SK-N-SH (cell line): Measurements from ENCODE around the gene CLPTM1L. TPM values are rescaled to one million over a fixed set of nuclear protein-coding genes. Genes with fewer than 3 reads are reported as not detected.

Experiments
- CTCF ChIA-PET: fragments of 300-600, 350-600 bp; formaldehyde crosslinking; extraction: SDS; loops from one replicate; lab custom pipeline; 2021; lab: Yijun Ruan, JAX
- POLR2A ChIA-PET: fragments of 350-600 bp; sonication (Branson Sonifier 250); formaldehyde crosslinking; extraction: SDS; loops from one replicate; lab custom pipeline; 2020; ENCODE audit warnings: antibody characterized with exemption, inconsistent platforms; lab: Yijun Ruan, JAX
- DNase-seq: peaks from one replicate; pipeline ENCODE4 v3.0.0; 2012
- H2AFZ ChIP-seq: fragments of 200-600 bp; sonication (generic); 2 replicates; pipeline ENCODE4 v1.8.1; 2016; ENCODE audit warnings: antibody characterized with exemption, mild to moderate bottlenecking, low read depth
- H3F3A ChIP-seq: fragments of 200-600 bp; sonication (generic); replicated peaks from 2 replicates; pipeline ENCODE3; 2016; ENCODE audit warnings: antibody characterized with exemption, mild to moderate bottlenecking; ENCODE audit not compliant: insufficient read depth
- H3K27ac ChIP-seq, 2 experiments: fragments of 200-500 bp in 1 of 2; fragments of 200-600 bp in 1 of 2; sonication (Bioruptor generic) in 1 of 2; sonication (generic), shearing (Covaris generic) in 1 of 2; 2 replicates each; pipeline versions ENCODE4 v1.5.1 to v1.6.1; 2014 to 2016; ENCODE audit warnings: low read depth in 2 of 2, inconsistent platforms in 1 of 2, low read length in 1 of 2, mild to moderate bottlenecking in 1 of 2, mixed read lengths in 1 of 2
- H3K27me3 ChIP-seq: fragments of 200-600 bp; sonication (generic), shearing (Covaris generic); 2 replicates; pipeline ENCODE4 v1.6.1; 2016; ENCODE audit warnings: mixed run types; ENCODE audit not compliant: insufficient read depth
- H3K36me3 ChIP-seq, 2 experiments: fragments of 200-500 bp in 1 of 2; fragments of 200-600 bp in 1 of 2; sonication (Bioruptor generic) in 1 of 2; sonication (generic) in 1 of 2; replicated peaks in 1 of 2; 2 replicates each; pipeline versions ENCODE3 to v1.5.1; 2014 to 2016; ENCODE audit warnings: low read length in 1 of 2, mild to moderate bottlenecking in 1 of 2; ENCODE audit not compliant: insufficient read depth in 2 of 2, control insufficient read depth in 1 of 2
- H3K4me1 ChIP-seq, 2 experiments: fragments of 200-500 bp in 1 of 2; fragments of 200-600 bp in 1 of 2; sonication (Bioruptor generic) in 1 of 2; sonication (generic), shearing (Covaris generic) in 1 of 2; 2 replicates each; pipeline versions ENCODE4 v1.5.1 to v1.6.1; 2014 to 2016; ENCODE audit warnings: low read depth in 1 of 2, low read length in 1 of 2, mixed run types in 1 of 2; ENCODE audit not compliant: insufficient read depth in 2 of 2, control insufficient read depth in 1 of 2
- H3K4me2 ChIP-seq: fragments of 200-600 bp; sonication (generic), shearing (Covaris generic); 2 replicates; pipeline ENCODE4 v1.6.1; 2017; ENCODE audit warnings: mixed run types
- H3K4me3 ChIP-seq, 2 experiments: fragments of 200-500 bp in 1 of 2; fragments of 200-600 bp in 1 of 2; sonication (Bioruptor generic) in 1 of 2; sonication (generic), shearing (Covaris generic) in 1 of 2; 2 replicates each; pipeline versions ENCODE4 v1.5.1 to v1.8.1; 2014 to 2016; ENCODE audit warnings: low read depth in 2 of 2, inconsistent platforms in 1 of 2, low read length in 1 of 2, mild to moderate bottlenecking in 1 of 2, mixed read lengths in 1 of 2, moderate library complexity in 1 of 2
- H3K79me2 ChIP-seq: fragments of 200-600 bp; sonication (generic); 2 replicates; pipeline ENCODE4 v1.8.1; 2017; ENCODE audit warnings: mild to moderate bottlenecking; ENCODE audit not compliant: insufficient read depth
- H3K9ac ChIP-seq: fragments of 200-600 bp; sonication (generic); 2 replicates; pipeline ENCODE4 v1.6.1; 2017; ENCODE audit warnings: mixed run types
- H3K9me2 ChIP-seq: fragments of 200-600 bp; sonication (generic); 2 replicates; pipeline ENCODE4 v1.6.1; 2017; ENCODE audit warnings: mixed run types
- H3K9me3 ChIP-seq: fragments of 200-600 bp; sonication (generic); 2 replicates; pipeline ENCODE4 v1.6.1; 2017; ENCODE audit warnings: mixed run types, mild to moderate bottlenecking, moderate library complexity
- H4K20me1 ChIP-seq: fragments of 200-600 bp; sonication (generic); 2 replicates; pipeline ENCODE4 v1.6.1; 2017; ENCODE audit warnings: mild to moderate bottlenecking, mixed run types; ENCODE audit not compliant: insufficient read depth
- CHD2 ChIP-seq: fragments of 150-350 bp; IDR thresholded peaks from 2 replicates; pipeline ENCODE4 v1.6.1; 2018; ENCODE audit warnings: low read length; ENCODE audit not compliant: partially characterized antibody
- CTCF ChIP-seq: fragments of 200-600 bp; sonication (generic); IDR thresholded peaks from 2 replicates; pipeline ENCODE4 v1.6.1; 2017; ENCODE audit warnings: antibody characterized with exemption, mild to moderate bottlenecking, moderate library complexity
- EP300 ChIP-seq, 2 experiments: IDR thresholded peaks; 2 replicates each; pipeline versions ENCODE4 v1.4.0 to v1.6.1; 2012; ENCODE audit warnings: borderline replicate concordance in 1 of 2, low read depth in 1 of 2, low read length in 1 of 2
- FOSL2 ChIP-seq: IDR thresholded peaks from 2 replicates; pipeline ENCODE4 v1.4.0; 2012; ENCODE audit warnings: low read depth, mild to moderate bottlenecking, moderate library complexity, borderline replicate concordance
- FOXJ3 ChIP-seq: sonication (generic); formaldehyde crosslinking; IDR thresholded peaks from 2 replicates; pipeline ENCODE4 v1.5.1; 2020; ENCODE audit warnings: mild to moderate bottlenecking, missing genetic modification reagents
- JUND ChIP-seq: IDR thresholded peaks from 2 replicates; pipeline ENCODE4 v1.4.0; 2012
- MAX ChIP-seq: IDR thresholded peaks from 2 replicates; pipeline ENCODE4 v1.4.0; 2012; ENCODE audit warnings: low read depth
- MXI1 ChIP-seq: IDR thresholded peaks from 2 replicates; pipeline ENCODE4 v1.6.1; 2012; ENCODE audit warnings: mild to moderate bottlenecking, low read depth, low read length, improper control_type of control experiment
- NRF1 ChIP-seq: IDR thresholded peaks from 2 replicates; pipeline ENCODE4 v1.6.1; 2012; ENCODE audit warnings: low read depth, mild to moderate bottlenecking, low read length
- RCOR1 ChIP-seq: fragments of 150-350 bp; IDR thresholded peaks from 2 replicates; pipeline ENCODE4 v1.6.1; 2017; ENCODE audit warnings: antibody characterized with exemption, low read length
- TAF1 ChIP-seq: IDR thresholded peaks from 2 replicates; pipeline ENCODE4 v1.6.1; 2012; ENCODE audit warnings: low read depth, mild to moderate bottlenecking, low read length, moderate library complexity, borderline replicate concordance
- ZBTB33 ChIP-seq: IDR thresholded peaks from 2 replicates; pipeline ENCODE4 v1.4.0; 2012; ENCODE audit warnings: low read depth, borderline replicate concordance
- WGBS: methylation state at CpG from one replicate; pipeline ENCODE4 v1.1.6; 2017; ENCODE audit warnings: low lambda C conversion rate; 5-methylcytosine and 5-hydroxymethylcytosine counted together
- polyA plus RNA-seq, 3 experiments: library from polyadenylated mRNA; depleted of rRNA; stranded (reverse); fragments of >200 nt; gene quantifications; 2 replicates each; pipeline ENCODE4 v1.2.3, GENCODE V29; 2012
- TF ChIP-seq, protein P1 (sequence below): IDR thresholded peaks from 2 replicates; pipeline ENCODE4 v1.4.0; 2012; ENCODE audit warnings: low read depth, borderline replicate concordance

The CLPTM1L gene
- polyA plus RNA-seq, 1 of the 3 experiments (the other 2 are of a cell fraction), result 202 TPM

- no peak for TF ChIP-seq CTCF
- TF ChIP-seq MAX, result no peak
- TF ChIP-seq EP300 (IDR thresholded peaks at IDR 0.05; ENCODE audit: borderline replicate concordance in 1 of 2, low read depth in 1 of 2, low read length in 1 of 2), result no peak
- TF ChIP-seq, protein P1, sequence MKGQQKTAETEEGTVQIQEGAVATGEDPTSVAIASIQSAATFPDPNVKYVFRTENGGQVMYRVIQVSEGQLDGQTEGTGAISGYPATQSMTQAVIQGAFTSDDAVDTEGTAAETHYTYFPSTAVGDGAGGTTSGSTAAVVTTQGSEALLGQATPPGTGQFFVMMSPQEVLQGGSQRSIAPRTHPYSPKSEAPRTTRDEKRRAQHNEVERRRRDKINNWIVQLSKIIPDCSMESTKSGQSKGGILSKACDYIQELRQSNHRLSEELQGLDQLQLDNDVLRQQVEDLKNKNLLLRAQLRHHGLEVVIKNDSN, result no peak
- no peak for TF ChIP-seq RCOR1
- TF ChIP-seq, all 33 proteins: peak for 0
Observed at GRCh38 chr5:1347571-1347970, 2.7 kb upstream of the CLPTM1L start (continued).

GRCh38 chr5:1346627-1347440 is 1.9 kb upstream of the CLPTM1L start:
- H3K27me3 ChIP-seq, result no peaks in the 10 kb centered on the region
- ChIA-PET CTCF (interaction anchor here (1.1 kb wide), 1 partner anchor 33 kb away, joined by 3 read pairs; no protein-coding TSS in a partner anchor), POLR2A (interaction anchor here (0.6 kb wide), 1 partner anchor 247 kb away, joined by 3 read pairs; no protein-coding TSS in a partner anchor)

DNA sequence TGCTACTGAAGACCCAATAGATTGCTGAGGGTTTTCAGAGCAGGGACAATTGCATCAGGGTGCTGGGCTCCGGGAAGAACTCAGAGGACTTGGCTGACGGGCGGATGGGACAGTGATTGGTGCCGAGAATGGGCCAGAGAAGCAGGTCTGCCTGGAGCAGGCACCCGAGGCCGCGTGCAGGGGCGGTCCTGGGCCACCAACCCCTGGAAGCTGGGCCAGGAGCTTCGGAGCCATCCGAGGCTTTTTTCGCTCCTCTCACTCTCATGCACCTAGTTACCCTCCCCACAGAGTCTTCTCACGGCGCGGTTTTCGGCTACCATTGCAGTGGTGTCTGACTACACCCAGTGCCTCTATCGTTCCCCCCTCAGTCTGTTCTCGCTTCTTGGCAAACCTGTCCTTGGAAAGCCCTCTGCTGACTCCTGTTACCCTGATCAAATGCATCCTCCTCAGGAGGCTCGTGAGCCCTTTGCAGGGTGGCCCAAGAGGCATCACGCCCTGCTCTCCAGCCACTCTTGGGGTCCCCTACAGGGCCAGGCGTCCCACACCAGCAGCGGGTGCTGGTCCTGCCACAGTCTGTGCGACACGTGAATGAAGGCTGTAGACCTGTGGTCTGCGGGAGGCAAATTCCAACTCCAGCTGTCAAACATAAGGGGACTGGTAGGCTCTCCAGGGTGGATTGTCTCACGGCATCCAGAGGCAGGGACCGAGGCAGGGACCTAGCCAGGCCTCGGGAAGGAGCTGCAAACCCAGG is 1.2 kb upstream of the CLPTM1L start:
- no peaks in the 10 kb centered on the region for H3K9me2 ChIP-seq
- no peaks in the 10 kb centered on the region for H3F3A ChIP-seq
- H3K27me3 ChIP-seq, result no peaks in the 10 kb centered on the region
- no peak for DNase-seq
- ChIA-PET POLR2A (no interaction called here), CTCF (interaction anchor here (1.1 to 1.5 kb wide), 2 partner anchors 12 to 34 kb away, joined by 3 to 5 read pairs; no protein-coding TSS in a partner anchor)
- no peaks in the 10 kb centered on the region for H3K9me3 ChIP-seq
- H3K4me2 ChIP-seq, result peak overlapping the region; percentile 91
- H3K4me1 ChIP-seq, result peaks cover 0 to 18% of the 10 kb centered on the region in 2 experiments; a peak in 2 of 4 replicates
- 71% methylated on average over 22 of the region's 27 CpGs for WGBS
- H2AFZ ChIP-seq, result no peak overlapping the region
- H3K36me3 ChIP-seq, result peaks cover 12 to 21% of the 10 kb centered on the region in 2 experiments
- H4K20me1 ChIP-seq, result no peaks in the 10 kb centered on the region; the same call in 1 of the 2 replicates
- H3K9ac ChIP-seq, result peak overlapping the region; percentile 98
- peaks cover 42% of the 10 kb centered on the region for H3K79me2 ChIP-seq
- H3K27ac ChIP-seq, result no peak overlapping the region
- peak overlapping the region; percentile 98 to 100 for H3K4me3 ChIP-seq
- TF ChIP-seq MAX (no peak), MXI1 (no peak), FOXJ3 (CRISPR knock-in tag) (no peak), ZBTB33 (no peak), JUND (no peak), TAF1 (no peak), CTCF (no peak), CHD2 (no peak), FOSL2 (no peak), NRF1 (no peak)

More at GRCh38 chr5:1346627-1347440, 1.9 kb upstream of the CLPTM1L start:
- Histone ChIP-seq H3K9me3 (no peaks in the 10 kb centered on the region), H3K9me2 (no peaks in the 10 kb centered on the region), H3K27ac (no peak overlapping the region), H3K36me3 (peaks cover 6 to 13% of the 10 kb centered on the region in 2 experiments), H3F3A (no peaks in the 10 kb centered on the region), H3K9ac (no peak overlapping the region), H2AFZ (no peak overlapping the region), H3K4me2 (0 out of 2 replicates have a peak overlapping the region, but pooled peaks have one; percentile 91), H3K4me3 (no peak overlapping the region), H3K4me1 (peaks cover 0 to 18% of the 10 kb centered on the region in 2 experiments; a peak in 2 of 4 replicates), H3K79me2 (peaks cover 35% of the 10 kb centered on the region), H4K20me1 (no peaks in the 10 kb centered on the region; the same call in 1 of the 2 replicates)
- WGBS, result 90% methylated on average over 17 of the region's 21 CpGs
- no peak for TF ChIP-seq RCOR1
- no peak for DNase-seq
